Panc1 (cell line): ENCODE data around the gene APOBEC3G. TPM values are rescaled to one million over a fixed set of nuclear protein-coding genes. Genes with fewer than 3 reads are reported as not detected.

Source experiments
- ATAC-seq: fragments of 200-7000 bp; cut with Tn5 transposase; 2 replicates; pipeline ENCODE4 v1.9.1; 2020; ENCODE audit warnings: mild to moderate bottlenecking, moderate library complexity
- BruUV-seq: library from RNA; stranded (reverse); fragments of 400-500 nt; replicated peaks from 2 replicates; lab custom pipeline; 2021; lab: Mats Ljungman, UMichigan
- CTCF ChIA-PET: fragments of 300-600 bp; sonication (Branson Sonifier 250); formaldehyde crosslinking; loops from one replicate; lab custom pipeline; 2022; ENCODE audit warnings: antibody characterized with exemption; lab: Charles Lee
- POLR2A ChIA-PET: fragments of 300-600 bp; sonication (Branson Sonifier 250); formaldehyde crosslinking; loops from one replicate; lab custom pipeline; 2022; ENCODE audit warnings: antibody characterized with exemption; lab: Charles Lee
- DNase-seq: peaks from one replicate; pipeline ENCODE4 v3.0.0-alpha.2; 2010; ENCODE audit warnings: low read depth, low spot score
- H3K27ac ChIP-seq: 2 replicates; pipeline ENCODE4 v1.5.1; 2011; ENCODE audit warnings: mild to moderate bottlenecking, low read length, inconsistent platforms
- H3K27me3 ChIP-seq: fragments of 200-500 bp; sonication (Bioruptor generic); 2 replicates; pipeline ENCODE4 v1.6.0; 2014; ENCODE audit warnings: low read length, inconsistent platforms; ENCODE audit not compliant: control insufficient read depth, insufficient read depth
- H3K36me3 ChIP-seq: fragments of 200-500 bp; sonication (Bioruptor generic); 2 replicates; pipeline ENCODE4 v1.5.1; 2014; ENCODE audit warnings: inconsistent platforms, mild to moderate bottlenecking, low read length, moderate library complexity; ENCODE audit not compliant: control insufficient read depth, insufficient read depth
- H3K4me1 ChIP-seq: 2 replicates; pipeline ENCODE4 v1.5.1; 2011; ENCODE audit warnings: inconsistent platforms, mild to moderate bottlenecking, low read length, moderate library complexity; ENCODE audit not compliant: control insufficient read depth, insufficient read depth
- H3K4me3 ChIP-seq, 2 experiments: 2 replicates each; pipeline ENCODE4 v1.5.1; 2011 to 2012; ENCODE audit warnings: low read depth in 2 of 2, low read length in 2 of 2, mild to moderate bottlenecking in 2 of 2, inconsistent platforms in 1 of 2, moderate library complexity in 1 of 2
- H3K9me3 ChIP-seq: fragments of 200-500 bp; sonication (Bioruptor generic); 2 replicates; pipeline ENCODE4 v1.5.1; 2014; ENCODE audit warnings: low read depth, mild to moderate bottlenecking, inconsistent platforms, low read length, moderate library complexity; ENCODE audit not compliant: control insufficient read depth, insufficient read depth
- POLR2AphosphoS5 ChIP-seq: IDR thresholded peaks from 2 replicates; pipeline ENCODE4 v1.6.1; 2012; ENCODE audit warnings: mild to moderate bottlenecking, low read depth, low read length, moderate library complexity
- SIN3A ChIP-seq: IDR thresholded peaks from 2 replicates; pipeline ENCODE4 v1.6.1; 2012; ENCODE audit warnings: low read depth, mild to moderate bottlenecking, low read length, moderate library complexity, borderline replicate concordance; ENCODE audit not compliant: insufficient read depth
- TCF7L2 ChIP-seq: IDR thresholded peaks from 2 replicates; pipeline ENCODE4 v1.6.1; 2011; ENCODE audit warnings: mild to moderate bottlenecking, low read depth, low read length, inconsistent platforms
- in situ Hi-C: cut with HindIII; loops from 2 replicates; pipeline ENCODE4 v1.10.0; 2016; ENCODE audit warnings: low sequenced_read_pairs, low pct_unique_long_range_greater_than_20kb
- intact Hi-C: fragments of 100-400 bp; cut with micrococcal nuclease; formaldehyde crosslinking; loops from one replicate; pipeline ENCODE4 v1.10.0; 2022; ENCODE audit not compliant: unreplicated experiment
- total RNA-seq: library from RNA; stranded (reverse); gene quantifications from one replicate; pipeline ENCODE4 v1.2.1, GENCODE V29; 2021; ENCODE audit not compliant: unreplicated experiment
- TF ChIP-seq, protein P1 (sequence below), 2 experiments: IDR thresholded peaks; 2 replicates each; pipeline ENCODE4 v1.6.1; 2011 to 2012; ENCODE audit warnings: low read depth in 2 of 2, control low read depth in 1 of 2, low read length in 1 of 2, mild to moderate bottlenecking in 1 of 2, moderate library complexity in 1 of 2; ENCODE audit not compliant: insufficient read depth in 1 of 2
- TF ChIP-seq, protein P2 (sequence below): fragments of 450-650 bp; IDR thresholded peaks from 2 replicates; pipeline ENCODE4 v1.5.1; 2017; ENCODE audit warnings: mild to moderate bottlenecking

The APOBEC3G gene
- total RNA-seq, 1 experiment from 2014 or later, result 4.8 TPM

DNA sequence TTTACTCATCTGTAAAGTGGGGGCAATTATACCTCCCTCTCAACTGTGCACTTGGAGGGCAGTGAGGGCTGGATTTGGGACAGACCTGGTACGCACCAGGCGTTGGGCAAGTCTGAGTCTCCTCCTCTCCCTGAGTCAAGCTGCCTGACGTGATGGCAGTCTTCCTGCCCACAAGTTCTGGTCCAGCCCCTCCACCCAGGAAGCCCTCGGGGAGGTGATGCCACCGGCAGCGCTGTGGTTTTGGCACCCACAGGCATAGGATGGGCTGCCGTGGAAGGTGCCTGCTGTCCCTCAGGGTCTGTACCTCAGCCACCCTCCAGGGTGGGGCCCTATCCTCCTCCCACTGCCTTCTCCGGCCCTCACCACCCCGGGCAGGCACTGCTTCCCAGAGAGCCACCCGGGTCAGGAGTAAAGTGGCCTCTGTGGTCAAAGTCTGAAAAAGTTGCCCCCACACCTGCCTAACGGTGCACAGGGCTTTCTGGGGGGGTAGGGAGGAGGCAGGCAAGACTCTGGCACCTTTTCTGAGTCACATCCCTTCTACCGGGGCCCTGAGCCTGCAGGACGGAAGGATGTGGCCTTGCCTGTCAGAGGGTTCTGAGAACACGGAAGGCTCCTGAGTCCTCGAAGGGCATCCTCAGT lies 13.5 kb downstream of the APOBEC3G start:
- no peak; the same call in 1 of the 2 replicates for ATAC-seq

DNA sequence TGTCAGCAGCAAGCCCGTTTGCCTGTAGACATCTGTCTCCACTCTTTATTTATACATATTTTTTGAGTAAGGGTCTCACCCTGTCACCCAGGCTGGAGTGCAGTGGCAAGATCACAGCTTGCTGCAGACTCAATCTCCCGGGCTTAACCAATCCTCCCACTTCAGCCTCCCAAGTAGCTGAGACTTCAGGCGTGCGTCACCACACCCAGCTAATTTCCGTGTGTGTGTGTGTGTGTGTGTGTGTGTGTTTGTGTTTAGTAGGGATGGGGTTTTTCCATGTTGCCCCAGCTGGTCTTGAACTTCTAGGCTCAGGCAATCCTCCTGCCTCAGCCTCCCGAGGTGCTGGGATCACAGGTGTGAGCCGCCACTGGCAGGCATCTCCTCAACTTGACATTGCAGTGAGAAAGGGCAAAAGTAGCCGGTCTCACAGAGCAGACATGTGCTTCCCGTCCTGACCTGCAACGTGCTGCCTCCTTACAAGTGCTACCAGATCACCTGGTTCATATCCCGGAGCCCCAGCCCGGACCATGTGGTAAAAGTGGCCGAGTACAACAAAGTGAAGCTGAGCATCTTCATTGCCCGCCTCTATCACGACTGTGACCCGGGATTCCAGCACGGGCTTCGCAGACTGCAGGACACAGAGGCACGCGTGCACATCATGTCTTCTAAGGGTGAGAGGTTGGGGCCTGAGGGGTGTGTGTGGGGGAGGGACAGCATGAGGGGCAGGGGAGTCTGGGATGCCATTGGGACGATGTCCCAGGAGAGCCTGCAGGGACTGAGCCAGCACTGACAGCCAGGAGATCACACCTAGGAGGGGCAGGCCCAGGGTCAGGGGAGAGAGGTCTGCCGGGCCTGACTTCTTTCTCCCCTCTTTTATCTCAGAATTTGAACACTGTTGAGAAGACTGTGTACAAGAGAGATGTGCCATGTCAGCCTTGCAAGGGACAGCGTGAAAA lies 14.3 kb downstream of the APOBEC3G start:
- Histone ChIP-seq H3K36me3 (no peaks in the 10 kb centered on the region), H3K9me3 (no peaks in the 10 kb centered on the region), H3K27me3 (no peaks in the 10 kb centered on the region), H3K4me3 (no peak overlapping the region), H3K27ac (no peak overlapping the region), H3K4me1 (no peaks in the 10 kb centered on the region)
- ChIA-PET CTCF (interaction anchor here (0.6 kb wide), 1 partner anchor 221 kb away, joined by 3 read pairs; no protein-coding TSS in a partner anchor), POLR2A (no interaction called here)
- DNase-seq (no peak), ATAC-seq (no peak)
- TF ChIP-seq SIN3A (no peak), TCF7L2 (no peak), POLR2AphosphoS5 (no peak)
- TF ChIP-seq, protein P1, sequence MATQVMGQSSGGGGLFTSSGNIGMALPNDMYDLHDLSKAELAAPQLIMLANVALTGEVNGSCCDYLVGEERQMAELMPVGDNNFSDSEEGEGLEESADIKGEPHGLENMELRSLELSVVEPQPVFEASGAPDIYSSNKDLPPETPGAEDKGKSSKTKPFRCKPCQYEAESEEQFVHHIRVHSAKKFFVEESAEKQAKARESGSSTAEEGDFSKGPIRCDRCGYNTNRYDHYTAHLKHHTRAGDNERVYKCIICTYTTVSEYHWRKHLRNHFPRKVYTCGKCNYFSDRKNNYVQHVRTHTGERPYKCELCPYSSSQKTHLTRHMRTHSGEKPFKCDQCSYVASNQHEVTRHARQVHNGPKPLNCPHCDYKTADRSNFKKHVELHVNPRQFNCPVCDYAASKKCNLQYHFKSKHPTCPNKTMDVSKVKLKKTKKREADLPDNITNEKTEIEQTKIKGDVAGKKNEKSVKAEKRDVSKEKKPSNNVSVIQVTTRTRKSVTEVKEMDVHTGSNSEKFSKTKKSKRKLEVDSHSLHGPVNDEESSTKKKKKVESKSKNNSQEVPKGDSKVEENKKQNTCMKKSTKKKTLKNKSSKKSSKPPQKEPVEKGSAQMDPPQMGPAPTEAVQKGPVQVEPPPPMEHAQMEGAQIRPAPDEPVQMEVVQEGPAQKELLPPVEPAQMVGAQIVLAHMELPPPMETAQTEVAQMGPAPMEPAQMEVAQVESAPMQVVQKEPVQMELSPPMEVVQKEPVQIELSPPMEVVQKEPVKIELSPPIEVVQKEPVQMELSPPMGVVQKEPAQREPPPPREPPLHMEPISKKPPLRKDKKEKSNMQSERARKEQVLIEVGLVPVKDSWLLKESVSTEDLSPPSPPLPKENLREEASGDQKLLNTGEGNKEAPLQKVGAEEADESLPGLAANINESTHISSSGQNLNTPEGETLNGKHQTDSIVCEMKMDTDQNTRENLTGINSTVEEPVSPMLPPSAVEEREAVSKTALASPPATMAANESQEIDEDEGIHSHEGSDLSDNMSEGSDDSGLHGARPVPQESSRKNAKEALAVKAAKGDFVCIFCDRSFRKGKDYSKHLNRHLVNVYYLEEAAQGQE (IDR thresholded peaks at IDR 0.05; ENCODE audit: insufficient read depth in 1 of 2, low read depth in 2 of 2, low read length in 1 of 2), result no peak
- TF ChIP-seq, protein P2, sequence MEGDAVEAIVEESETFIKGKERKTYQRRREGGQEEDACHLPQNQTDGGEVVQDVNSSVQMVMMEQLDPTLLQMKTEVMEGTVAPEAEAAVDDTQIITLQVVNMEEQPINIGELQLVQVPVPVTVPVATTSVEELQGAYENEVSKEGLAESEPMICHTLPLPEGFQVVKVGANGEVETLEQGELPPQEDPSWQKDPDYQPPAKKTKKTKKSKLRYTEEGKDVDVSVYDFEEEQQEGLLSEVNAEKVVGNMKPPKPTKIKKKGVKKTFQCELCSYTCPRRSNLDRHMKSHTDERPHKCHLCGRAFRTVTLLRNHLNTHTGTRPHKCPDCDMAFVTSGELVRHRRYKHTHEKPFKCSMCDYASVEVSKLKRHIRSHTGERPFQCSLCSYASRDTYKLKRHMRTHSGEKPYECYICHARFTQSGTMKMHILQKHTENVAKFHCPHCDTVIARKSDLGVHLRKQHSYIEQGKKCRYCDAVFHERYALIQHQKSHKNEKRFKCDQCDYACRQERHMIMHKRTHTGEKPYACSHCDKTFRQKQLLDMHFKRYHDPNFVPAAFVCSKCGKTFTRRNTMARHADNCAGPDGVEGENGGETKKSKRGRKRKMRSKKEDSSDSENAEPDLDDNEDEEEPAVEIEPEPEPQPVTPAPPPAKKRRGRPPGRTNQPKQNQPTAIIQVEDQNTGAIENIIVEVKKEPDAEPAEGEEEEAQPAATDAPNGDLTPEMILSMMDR, result no peak
- intact Hi-C loops (no loop called here), in situ Hi-C loops (no loop called here)
- BruUV-seq, result no TSS peak

More for the DNA sequence above, 13.5 kb downstream of the APOBEC3G start:
- Histone ChIP-seq H3K4me1 (no peaks in the 10 kb centered on the region), H3K9me3 (no peaks in the 10 kb centered on the region), H3K4me3 (no peak overlapping the region), H3K27me3 (no peaks in the 10 kb centered on the region), H3K27ac (no peak overlapping the region), H3K36me3 (no peaks in the 10 kb centered on the region)
- TF ChIP-seq, protein P1 (IDR thresholded peaks at IDR 0.05; ENCODE audit: insufficient read depth in 1 of 2, low read depth in 2 of 2, low read length in 1 of 2), result no peak
- TF ChIP-seq TCF7L2 (no peak), POLR2AphosphoS5 (no peak)
- intact Hi-C loops, result no loop called here
- CTCF ChIA-PET, result interaction anchor here (0.6 kb wide), 1 partner anchor 220 kb away, joined by 3 read pairs; no protein-coding TSS in a partner anchor
- in situ Hi-C loops, result no loop called here
- POLR2A ChIA-PET, result no interaction called here
- BruUV-seq, result no TSS peak
- DNase-seq, result no peak
